DMS53 (cell line): ENCODE results near the gene GIT1.

Experiments used
- DNase-seq: peaks from one replicate; lab custom pipeline; 2025; lab: John Stamatoyannopoulos, UW

The GIT1 gene

GRCh38 chr17:29615492-29616299 is 26.2 kb upstream of the GIT1 start:
- peak; percentile 92 for DNase-seq

- peak; percentile 20 for DNase-seq
Observed at GRCh38 chr17:29615048-29615385, 25.6 kb upstream of the GIT1 start.

- DNase-seq, result no peak
Observed at GRCh38 chr17:29614349-29615047, 25.1 kb upstream of the GIT1 start.

- DNase-seq, result no peak
Observed at GRCh38 chr17:29613856-29614255, 24.4 kb upstream of the GIT1 start.

- DNase-seq, result no peak
Observed at GRCh38 chr17:29613352-29613837, 23.9 kb upstream of the GIT1 start.

GRCh38 chr17:29612404-29613280 is 23.2 kb upstream of the GIT1 start:
- DNase-seq, result no peak

- no peak for DNase-seq
Observed at GRCh38 chr17:29612094-29612403, 22.6 kb upstream of the GIT1 start.

- no peak for DNase-seq
Observed at GRCh38 chr17:29611351-29612093, 22.1 kb upstream of the GIT1 start.

GRCh38 chr17:29610395-29610794 is 20.9 kb upstream of the GIT1 start:
- DNase-seq, result no peak

- no peak for DNase-seq
Observed at GRCh38 chr17:29608986-29609385, 19.5 kb upstream of the GIT1 start.

GRCh38 chr17:29607557-29608195 is 18.2 kb upstream of the GIT1 start:
- DNase-seq, result no peak

GRCh38 chr17:29603109-29603674 is 13.7 kb upstream of the GIT1 start:
- DNase-seq, result no peak

GRCh38 chr17:29597361-29598172 is 8.1 kb upstream of the GIT1 start:
- no peak for DNase-seq

GRCh38 chr17:29596811-29597210 is 7.4 kb upstream of the GIT1 start:
- no peak for DNase-seq

GRCh38 chr17:29595943-29596774 is 6.7 kb upstream of the GIT1 start:
- no peak for DNase-seq

- no peak for DNase-seq
Observed at GRCh38 chr17:29595107-29595942, 5.9 kb upstream of the GIT1 start.

- DNase-seq, result no peak
Observed at GRCh38 chr17:29594519-29595090, 5.2 kb upstream of the GIT1 start.
